ENCODE results near the gene GSC.
"Not testable (repeated sequence)": the region's sequence is repeated elsewhere in the genome, so short reads cannot be mapped to it uniquely, and the experiment has no call there.

GSC gene

GRCh38 chr14:94769391-94770250, at the start of gene GSC:
GSC (minus strand) TSS chr14:94770113; CDS start chr14:94770015, 98 bp downstream.
- in situ Hi-C loops (cut with HindIII; ENCODE audit: low sequenced_read_pairs) = loop anchor here (10.0 kb wide), 1 partner anchor 55 kb away; no protein-coding TSS in a partner anchor

- in situ Hi-C loops (cut with HindIII; ENCODE audit: low sequenced_read_pairs) = no loop called here
Measured at GRCh38 chr14:94819531-94819930, 49.6 kb upstream of the GSC start.

GRCh38 chr14:94816113-94816512, 46.2 kb upstream of the GSC start:
- in situ Hi-C loops (cut with HindIII; ENCODE audit: low sequenced_read_pairs) = no loop called here

DNA sequence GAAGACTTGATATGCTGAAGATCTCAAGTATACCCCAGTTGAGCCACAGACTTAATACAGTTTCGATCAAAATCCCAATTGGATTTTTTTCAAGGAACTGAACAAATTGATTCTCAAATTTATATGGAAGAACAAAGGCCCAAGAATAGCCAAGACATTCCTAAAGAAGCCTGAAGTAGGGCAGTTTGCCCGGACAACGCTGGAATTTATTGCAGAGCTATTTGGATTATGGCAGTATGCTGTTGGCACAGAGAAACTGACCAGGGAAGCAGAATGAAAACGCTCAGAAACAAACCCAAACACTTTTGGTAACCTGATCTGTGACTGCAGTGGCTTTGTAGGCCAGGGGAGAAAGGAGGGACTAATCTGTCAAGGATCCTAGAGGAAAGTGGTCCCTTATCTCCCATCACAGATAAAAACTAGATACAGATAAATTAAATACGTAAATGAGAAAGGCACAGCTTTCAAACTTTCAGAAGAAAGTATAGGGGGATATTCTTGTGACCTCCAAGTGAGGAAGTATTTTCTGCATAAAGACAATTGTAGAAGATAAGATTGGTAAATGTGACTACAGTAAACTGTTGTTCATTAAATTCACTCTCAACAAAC, 35.9 kb upstream of the GSC start:
- in situ Hi-C loops (cut with HindIII; ENCODE audit: low sequenced_read_pairs) = no loop called here

GRCh38 chr14:94801225-94801624, 31.3 kb upstream of the GSC start:
- in situ Hi-C loops (cut with HindIII; ENCODE audit: low sequenced_read_pairs) = no loop called here

GRCh38 chr14:94800764-94801163, 30.9 kb upstream of the GSC start:
- in situ Hi-C loops (cut with HindIII; ENCODE audit: low sequenced_read_pairs) = not testable (repeated sequence)

- in situ Hi-C loops (cut with HindIII; ENCODE audit: low sequenced_read_pairs) = no loop called here
Measured at GRCh38 chr14:94797887-94798286, 28.0 kb upstream of the GSC start.

- in situ Hi-C loops (cut with HindIII; ENCODE audit: low sequenced_read_pairs) = no loop called here
Measured at GRCh38 chr14:94796278-94796677, 26.4 kb upstream of the GSC start.

GRCh38 chr14:94795372-94795771, 25.5 kb upstream of the GSC start:
- in situ Hi-C loops (cut with HindIII; ENCODE audit: low sequenced_read_pairs) = no loop called here

GRCh38 chr14:94793901-94794300, 24.0 kb upstream of the GSC start:
- in situ Hi-C loops (cut with HindIII; ENCODE audit: low sequenced_read_pairs) = no loop called here

DNA sequence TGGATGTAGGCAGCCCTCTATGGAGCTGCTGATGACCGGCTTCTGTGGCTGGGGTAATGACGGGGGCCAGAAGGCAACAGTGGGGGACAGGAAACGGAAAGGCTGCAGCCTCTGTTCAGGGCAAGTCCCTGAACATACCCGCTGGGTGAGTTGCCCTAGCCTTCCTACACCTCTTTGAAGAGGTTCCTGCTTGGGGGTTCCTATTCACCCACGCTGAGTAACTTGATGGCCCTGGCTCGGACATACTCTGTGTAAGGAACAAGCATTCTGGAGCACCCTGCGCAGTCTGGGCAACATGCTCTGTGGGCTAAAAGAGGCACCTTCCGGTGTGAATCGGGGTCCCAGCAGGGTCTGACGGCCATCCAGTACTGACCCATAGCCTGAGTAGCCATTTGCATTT, 17.7 kb upstream of the GSC start:
- in situ Hi-C loops (cut with HindIII; ENCODE audit: low sequenced_read_pairs) = no loop called here

DNA sequence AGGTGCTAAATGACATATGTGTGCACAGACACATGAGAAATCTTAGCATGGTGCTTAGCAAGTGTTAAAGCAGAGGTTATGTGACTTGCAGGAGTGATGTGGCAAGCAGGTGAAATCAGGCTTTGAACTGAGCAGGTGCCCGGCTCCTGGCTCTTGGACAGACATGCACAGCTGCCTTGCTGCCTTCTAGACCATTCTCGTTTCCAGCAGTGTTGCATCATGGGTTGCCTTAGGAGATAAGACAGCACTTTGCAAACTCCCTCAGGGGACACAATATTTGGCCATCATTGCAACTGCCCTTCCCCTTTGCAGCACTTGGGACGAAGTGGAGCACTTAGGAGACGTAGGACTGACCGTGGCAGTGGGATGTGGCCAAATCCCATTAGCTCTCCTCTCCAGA, 17.2 kb upstream of the GSC start:
- in situ Hi-C loops (cut with HindIII; ENCODE audit: low sequenced_read_pairs) = no loop called here

- in situ Hi-C loops (cut with HindIII; ENCODE audit: low sequenced_read_pairs) = no loop called here
Measured at GRCh38 chr14:94780536-94781399, 10.9 kb upstream of the GSC start.

DNA sequence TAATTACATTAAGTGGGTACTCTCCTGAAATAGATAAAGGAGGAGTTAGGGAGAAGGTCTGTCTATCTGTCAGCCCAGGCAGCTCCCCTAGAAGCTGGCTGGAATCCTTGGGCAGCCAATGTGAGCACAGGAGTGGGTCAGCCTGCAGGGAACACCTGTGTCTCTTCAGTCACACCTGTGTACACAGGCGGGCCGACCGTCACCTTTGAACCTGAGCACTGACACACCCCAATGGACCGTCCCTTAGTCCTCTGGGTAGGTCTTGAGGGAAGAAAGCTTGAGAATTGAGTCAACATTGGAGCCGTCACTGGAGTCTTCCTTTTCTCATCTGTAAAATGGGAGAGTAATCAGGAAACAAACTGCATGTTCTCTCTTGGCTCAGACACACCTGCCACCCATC, 9.8 kb upstream of the GSC start:
- in situ Hi-C loops (cut with HindIII; ENCODE audit: low sequenced_read_pairs) = loop anchor here (10.0 kb wide), 1 partner anchor 45 kb away; no protein-coding TSS in a partner anchor

GRCh38 chr14:94775871-94776210, 5.9 kb upstream of the GSC start:
- in situ Hi-C loops (cut with HindIII; ENCODE audit: low sequenced_read_pairs) = loop anchor here (10.0 kb wide), 1 partner anchor 49 kb away; no protein-coding TSS in a partner anchor

GRCh38 chr14:94775091-94775870, 5.4 kb upstream of the GSC start:
- in situ Hi-C loops (cut with HindIII; ENCODE audit: low sequenced_read_pairs) = loop anchor here (10.0 kb wide), 1 partner anchor 50 kb away; no protein-coding TSS in a partner anchor

DNA sequence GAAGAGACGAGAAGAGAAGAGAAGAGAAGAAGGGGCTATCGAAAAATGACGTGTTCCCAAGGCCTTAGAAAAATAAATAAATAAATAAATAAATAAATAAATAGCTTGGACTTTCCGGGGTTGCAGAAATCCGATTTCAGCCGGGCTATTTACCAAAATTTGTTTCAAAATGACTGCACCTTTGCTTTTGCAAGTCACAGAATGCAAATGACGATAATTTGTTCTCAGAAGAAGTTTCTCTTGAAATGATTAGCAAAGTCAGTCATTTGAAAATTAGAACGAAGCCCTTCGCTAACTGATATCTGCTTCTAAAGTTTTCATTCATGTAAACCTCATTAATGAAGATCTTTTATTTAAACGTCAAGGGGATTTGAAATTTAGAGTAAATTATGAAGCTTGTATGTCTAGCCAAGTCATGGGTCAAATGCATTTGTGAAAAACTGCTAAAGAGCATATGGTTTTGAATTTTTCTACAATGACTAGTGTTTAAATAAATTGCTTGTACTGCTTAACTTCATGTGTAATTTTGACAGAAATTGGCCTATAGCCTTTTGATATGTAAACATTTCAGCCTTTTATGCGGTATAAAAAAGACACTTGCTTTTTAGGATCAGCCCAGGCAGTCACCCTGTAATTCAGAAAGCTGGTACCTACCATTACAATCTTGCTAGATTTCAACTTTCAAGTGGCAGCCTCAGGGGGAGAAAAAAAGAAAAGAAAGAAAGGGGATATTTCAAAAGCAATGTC, 4.6 kb upstream of the GSC start:
- in situ Hi-C loops (cut with HindIII; ENCODE audit: low sequenced_read_pairs) = loop anchor here (10.0 kb wide), 1 partner anchor 50 kb away; no protein-coding TSS in a partner anchor

DNA sequence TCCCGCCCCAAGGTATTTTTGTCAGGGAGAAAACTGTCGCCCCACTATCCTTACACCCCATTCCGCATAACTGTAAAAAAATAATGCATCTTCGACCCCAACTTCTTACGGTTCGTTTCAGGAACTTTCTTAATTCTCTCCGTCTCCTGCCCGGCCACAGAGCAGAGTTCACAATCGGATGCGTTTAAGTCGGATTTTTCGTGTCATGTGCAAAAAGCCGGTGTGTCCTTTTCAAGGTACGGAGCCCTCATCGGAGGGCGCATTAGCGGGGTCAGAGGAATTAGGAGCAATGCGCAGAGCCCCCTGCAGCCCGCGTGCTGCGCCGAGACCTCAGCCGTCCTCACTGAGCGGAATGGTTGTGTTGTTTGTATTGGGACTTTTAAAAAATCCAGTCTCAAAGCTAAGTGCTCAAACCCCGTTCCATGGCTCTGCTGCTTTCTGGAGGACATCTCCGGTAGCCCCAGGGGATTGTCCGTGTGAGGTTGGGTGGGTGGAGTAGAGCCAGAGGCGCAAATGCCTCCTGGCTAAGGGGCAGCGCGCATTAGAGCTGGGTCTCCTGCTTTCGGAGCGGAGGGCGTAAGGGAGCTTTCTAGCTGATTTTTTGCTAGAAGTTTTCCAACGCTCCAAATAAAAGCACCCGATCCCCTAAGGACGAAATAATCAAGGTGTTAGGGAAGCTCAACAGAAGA, 3.9 kb upstream of the GSC start:
- in situ Hi-C loops (cut with HindIII; ENCODE audit: low sequenced_read_pairs) = loop anchor here (10.0 kb wide), 1 partner anchor 51 kb away; no protein-coding TSS in a partner anchor

DNA sequence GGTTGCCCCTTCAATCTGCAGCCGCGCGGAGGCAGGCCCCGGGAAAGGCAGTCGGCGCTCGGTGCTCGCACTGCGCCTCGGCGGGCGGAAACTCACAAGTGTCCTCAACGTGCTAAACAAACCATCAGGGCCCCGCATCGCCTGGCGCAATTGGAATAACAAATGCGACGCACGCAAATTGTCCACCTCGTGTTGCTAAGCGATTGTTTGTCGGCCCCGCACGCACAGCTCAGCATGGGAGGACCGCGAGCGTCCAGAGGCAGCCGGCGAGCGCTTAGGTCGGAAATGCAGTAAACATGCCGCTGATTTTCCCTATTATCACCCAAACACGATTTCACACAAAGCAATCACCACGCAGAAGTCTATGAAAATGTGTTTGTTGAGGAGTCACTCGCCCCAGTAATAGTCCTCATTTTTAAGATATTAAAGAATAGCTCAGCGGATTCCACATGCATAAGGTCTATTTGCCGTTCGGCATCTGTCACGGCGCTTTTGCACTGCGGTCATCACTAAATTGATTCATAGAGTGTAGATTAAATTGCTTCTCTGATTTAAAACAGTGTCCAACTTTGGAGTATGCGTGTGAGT, 3.2 kb upstream of the GSC start:
- in situ Hi-C loops (cut with HindIII; ENCODE audit: low sequenced_read_pairs) = loop anchor here (10.0 kb wide), 1 partner anchor 52 kb away; no protein-coding TSS in a partner anchor
